Smooth muscle cell of trachea (primary cell): Measurements from ENCODE around the gene TUSC1. TPM values are rescaled to one million over a fixed set of nuclear protein-coding genes. Genes with fewer than 3 reads are reported as not detected.

Experiments
- total RNA-seq: library from RNA; depleted of rRNA; stranded (reverse); fragments of >200 nt; gene quantifications from 2 replicates; pipeline ENCODE4 v1.2.1, GENCODE V29; 2014

TUSC1 gene
- total RNA-seq, result 7.4 and 9.9 TPM in 2 replicates

GRCh38 chr9:25678147-25678666 lies at the start of gene TUSC1:
TUSC1 (minus strand) TSS chr9:25678444; CDS start chr9:25678312, 132 bp downstream.

